ENCODE results near the gene SFXN3. TPM values are rescaled to one million over a fixed set of nuclear protein-coding genes. Genes with fewer than 3 reads are reported as not detected.

Gene SFXN3
- total and polyA plus RNA-seq, 10 of the 15 experiments (the other 5 are each of a cell fraction or from before 2014, with no cell fraction given), result 0.05 to 11.3 (median 1.2) TPM

GRCh38 chr10:100985336-100985735, 45.7 kb upstream of the SFXN3 start (continued):
- no peak for TF ChIP-seq CHD4 (IDR thresholded peaks at IDR 0.05)
- TF ChIP-seq ZBTB40 (IDR thresholded peaks at IDR 0.05; ENCODE audit: borderline replicate concordance), result no peak
- TF ChIP-seq RELB (IDR thresholded peaks at IDR 0.05; ENCODE audit: low read depth), result peak; percentile 55; the same call in 1 of the 2 replicates
- TF ChIP-seq FOS (IDR thresholded peaks at IDR 0.05; ENCODE audit: borderline replicate concordance, extremely low read depth, insufficient read length), result no peak
- TF ChIP-seq GABPA (IDR thresholded peaks at IDR 0.05; ENCODE audit: low read depth), result no peak
- TF ChIP-seq BCL11A (IDR thresholded peaks at IDR 0.05; ENCODE audit: low read depth, low read length), result no peak
- TF ChIP-seq ASH2L (IDR thresholded peaks at IDR 0.05; ENCODE audit: borderline replicate concordance, low read depth), result no peak
- TF ChIP-seq ZNF384 (IDR thresholded peaks at IDR 0.05; ENCODE audit: borderline replicate concordance, low read depth, low read length), result no peak
- TF ChIP-seq YY1 (IDR thresholded peaks at IDR 0.05; ENCODE audit: low read depth, low read length), result no peak
- no peak for TF ChIP-seq E4F1 (IDR thresholded peaks at IDR 0.05; ENCODE audit: borderline replicate concordance, partially characterized antibody)
- no peak; the same call in 1 of the 2 replicates for TF ChIP-seq USF2 (IDR thresholded peaks at IDR 0.05; ENCODE audit: borderline replicate concordance, low read depth, low read length)
- TF ChIP-seq CREM (IDR thresholded peaks at IDR 0.05; ENCODE audit: low read depth), result no peak
- no peak for TF ChIP-seq EGR1 (IDR thresholded peaks at IDR 0.05; ENCODE audit: borderline replicate concordance in 1 of 2, low read depth in 2 of 2, low read length in 2 of 2)
- TF ChIP-seq POLR2AphosphoS2 (IDR thresholded peaks at IDR 0.05; ENCODE audit: low read depth, low read length), result 0 out of 2 replicates have a peak, but pooled peaks have one; percentile 27
- no peak for TF ChIP-seq PAX8 (IDR thresholded peaks at IDR 0.05)
- TF ChIP-seq CREB1 (IDR thresholded peaks at IDR 0.05; ENCODE audit: low read depth), result no peak
- TF ChIP-seq LARP7 (IDR thresholded peaks at IDR 0.05), result no peak
- TF ChIP-seq RAD21 (IDR thresholded peaks at IDR 0.05; ENCODE audit: insufficient read depth, low read depth, low read length), result no peak
- peak; percentile 81 for TF ChIP-seq RAD51 (IDR thresholded peaks at IDR 0.05)
- TF ChIP-seq NFXL1 (IDR thresholded peaks at IDR 0.05; ENCODE audit: borderline replicate concordance), result no peak
- 0 out of 2 replicates have a peak, but pooled peaks have one; percentile 55 for TF ChIP-seq NBN (IDR thresholded peaks at IDR 0.05)
- peak; percentile 32; the same call in 1 of the 2 replicates for TF ChIP-seq ATF7 (IDR thresholded peaks at IDR 0.05; ENCODE audit: low read depth)
- TF ChIP-seq BMI1 (IDR thresholded peaks at IDR 0.05; ENCODE audit: borderline replicate concordance), result no peak
- TF ChIP-seq BACH1 (IDR thresholded peaks at IDR 0.05; ENCODE audit: borderline replicate concordance), result no peak
